ENCODE data around the gene APOBEC3C.
"Not testable (repeated sequence)": the region's sequence is repeated elsewhere in the genome, so short reads cannot be mapped to it uniquely, and the experiment has no call there.

Gene APOBEC3C

GRCh38 chr22:39024519-39025308 is 10.7 kb downstream of the APOBEC3C start:
- no peak for DNase-seq

DNA sequence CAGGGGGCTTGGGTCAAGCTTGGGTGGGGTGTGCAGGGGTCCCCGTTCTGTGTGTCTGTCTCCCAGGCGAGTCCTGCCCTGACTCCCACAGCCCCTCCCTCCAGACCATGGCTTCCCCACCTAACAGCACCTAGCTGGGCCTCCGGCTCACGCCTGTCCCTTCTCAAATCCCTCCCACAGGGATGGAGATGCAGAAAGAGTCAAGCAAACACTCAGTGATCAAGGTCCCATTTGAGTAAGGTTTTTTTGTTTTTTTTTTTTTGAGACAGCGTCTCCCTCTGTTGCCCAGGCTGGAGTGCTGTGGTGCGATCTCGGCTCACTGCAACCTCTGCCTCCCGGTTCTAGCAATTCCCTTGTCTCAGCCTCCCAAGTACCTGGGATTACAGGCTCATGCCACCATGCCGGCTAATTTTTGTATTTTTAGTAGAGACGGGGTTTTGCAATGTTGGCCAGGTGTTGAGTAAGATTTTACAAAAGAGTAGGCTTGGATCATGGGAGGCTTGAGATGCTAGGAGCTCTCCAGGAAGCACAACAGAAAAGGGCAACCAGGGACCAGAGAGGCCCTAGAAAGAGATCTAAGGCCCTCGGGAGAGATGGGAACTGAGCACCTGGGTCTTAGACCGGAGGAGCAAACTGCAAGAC is 12.6 kb downstream of the APOBEC3C start:
- no peak for DNase-seq

DNA sequence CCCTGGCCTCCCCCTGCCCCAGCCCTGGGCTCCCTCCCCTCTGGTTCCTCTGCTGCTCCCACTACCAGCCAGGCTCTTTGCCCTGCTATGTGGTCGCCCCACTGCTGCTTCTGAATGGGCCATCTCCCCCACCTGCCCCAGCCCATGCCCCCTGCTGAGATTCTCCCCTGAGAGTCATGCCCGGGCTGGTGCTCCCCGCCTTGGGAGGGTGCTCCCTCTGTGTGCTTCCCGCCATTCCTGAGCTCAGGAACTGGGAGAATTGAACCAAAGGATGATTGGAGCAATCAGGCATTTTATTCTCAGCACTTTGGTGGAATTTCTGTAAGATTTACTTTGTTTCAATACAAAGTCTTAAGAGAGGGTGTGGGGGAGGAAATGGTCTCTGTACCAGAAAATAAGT is 13.7 kb downstream of the APOBEC3C start:
- DNase-seq, result no peak

GRCh38 chr22:39028281-39028680 is 14.2 kb downstream of the APOBEC3C start:
- no peak for DNase-seq

DNA sequence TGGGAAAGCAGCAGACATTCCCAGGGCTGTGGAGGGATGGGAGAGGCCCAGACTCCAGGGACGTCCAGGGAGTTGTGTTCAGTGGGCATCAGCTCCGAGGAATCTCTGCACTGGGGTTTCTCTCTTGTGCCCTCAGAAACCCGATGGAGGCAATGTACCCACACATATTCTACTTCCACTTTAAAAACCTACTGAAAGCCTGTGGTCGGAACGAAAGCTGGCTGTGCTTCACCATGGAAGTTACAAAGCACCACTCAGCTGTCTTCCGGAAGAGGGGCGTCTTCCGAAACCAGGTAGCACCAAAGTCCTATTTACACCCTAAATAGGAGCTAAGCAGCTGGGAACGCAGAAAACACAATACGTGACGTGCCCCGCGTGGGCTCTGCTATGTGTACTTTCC is 15.2 kb downstream of the APOBEC3C start:
- DNase-seq, result no peak

DNA sequence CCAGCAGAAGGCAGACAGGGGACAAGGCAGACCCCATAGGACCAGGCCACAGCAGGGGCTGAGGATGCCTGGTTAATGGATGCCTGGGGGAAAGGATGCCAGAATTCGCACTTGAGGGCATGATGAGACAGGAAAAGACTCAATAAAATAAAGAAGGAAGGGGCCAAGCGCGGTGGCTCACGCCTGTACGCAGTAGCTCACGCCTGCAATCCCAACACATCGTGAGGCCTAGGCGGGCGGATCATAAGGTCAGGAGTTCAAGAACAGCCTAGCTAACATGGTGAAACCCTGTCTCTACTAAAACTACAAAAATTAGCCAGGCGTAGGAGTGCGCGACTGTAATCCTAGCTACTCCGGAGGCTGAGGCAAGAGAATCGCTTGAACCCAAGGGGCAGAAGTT is 16.6 kb downstream of the APOBEC3C start:
- DNase-seq, result no peak

DNA sequence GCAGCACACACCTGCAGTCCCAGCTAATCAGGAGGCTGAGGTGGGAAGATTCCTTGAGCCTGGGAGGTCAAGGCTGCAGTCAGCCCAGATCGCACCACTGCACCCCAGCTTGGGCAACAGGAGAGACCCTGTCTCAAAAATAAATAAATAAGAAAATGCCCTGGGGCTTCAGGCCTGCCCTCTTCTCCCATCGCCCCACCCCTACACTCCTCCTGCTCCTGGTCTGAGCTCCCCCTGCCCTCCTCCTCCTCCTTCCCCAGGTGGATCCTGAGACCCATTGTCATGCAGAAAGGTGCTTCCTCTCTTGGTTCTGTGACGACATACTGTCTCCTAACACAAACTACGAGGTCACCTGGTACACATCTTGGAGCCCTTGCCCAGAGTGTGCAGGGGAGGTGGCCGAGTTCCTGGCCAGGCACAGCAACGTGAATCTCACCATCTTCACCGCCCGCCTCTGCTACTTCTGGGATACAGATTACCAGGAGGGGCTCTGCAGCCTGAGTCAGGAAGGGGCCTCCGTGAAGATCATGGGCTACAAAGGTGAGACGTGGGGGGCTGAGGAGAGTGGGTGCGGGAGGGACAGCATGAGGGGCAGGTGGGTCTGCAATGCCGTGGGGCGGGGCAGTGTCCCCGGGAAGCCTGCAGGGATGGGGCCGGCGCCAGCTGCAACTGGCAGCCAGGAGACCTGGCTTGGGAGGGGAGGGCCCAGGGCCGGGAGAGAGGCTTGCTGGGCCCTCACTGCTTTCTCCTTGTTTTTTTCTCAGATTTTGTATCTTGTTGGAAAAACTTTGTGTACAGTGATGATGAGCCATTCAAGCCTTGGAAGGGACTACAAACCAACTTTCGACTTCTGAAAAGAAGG is 17.6 kb downstream of the APOBEC3C start:
- not testable (repeated sequence) for DNase-seq

GRCh38 chr22:39037071-39037470 is 23.0 kb downstream of the APOBEC3C start:
- DNase-seq, result not testable (repeated sequence)

DNA sequence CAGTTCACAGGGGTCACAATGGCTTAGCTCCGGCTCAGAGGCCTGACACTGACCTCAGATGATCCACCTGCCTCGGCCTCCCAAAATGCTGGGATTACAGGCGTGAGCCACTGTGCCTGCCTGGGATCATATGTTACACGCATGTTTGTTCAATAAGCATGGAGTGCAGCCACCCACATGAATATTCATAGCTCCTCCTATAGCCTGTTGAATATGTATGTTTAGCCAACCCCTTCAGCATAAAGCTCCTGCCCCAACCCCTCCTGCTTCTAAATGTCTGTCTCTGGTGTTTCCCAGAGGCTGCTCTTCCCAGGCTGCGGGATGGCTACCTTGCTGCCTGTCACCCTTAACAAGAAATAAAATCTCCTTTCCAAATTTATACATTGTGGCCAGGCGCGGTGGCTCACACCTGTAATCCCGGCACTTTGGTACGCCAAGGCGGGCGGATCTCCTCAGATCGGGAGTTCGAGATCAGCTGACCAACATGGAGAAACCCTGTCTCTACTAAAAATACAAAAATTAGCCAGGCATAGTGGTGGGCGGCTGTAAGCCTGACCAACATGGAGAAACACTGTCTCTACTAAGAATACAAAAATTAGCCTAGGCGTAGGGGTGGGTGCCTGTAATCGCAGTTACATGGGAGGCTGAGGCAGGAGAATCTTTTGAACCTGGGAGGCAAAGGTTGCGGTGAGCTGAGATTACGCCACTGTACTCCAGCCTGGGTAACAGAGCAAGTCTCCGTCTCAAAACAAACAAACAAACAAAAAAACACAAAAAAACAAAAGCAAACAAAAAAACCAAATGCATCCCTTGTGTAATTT is 25.5 kb downstream of the APOBEC3C start:
- DNase-seq, result no peak

GRCh38 chr22:39040155-39040537 is 26.1 kb downstream of the APOBEC3C start:
- DNase-seq, result not testable (repeated sequence)

GRCh38 chr22:39040538-39041296 is 26.7 kb downstream of the APOBEC3C start, which contains the start of gene APOBEC3F:
APOBEC3F (plus strand) TSS chr22:39040864; CDS start chr22:39040961, 97 bp downstream.
- DNase-seq, result peak; percentile 26

- DNase-seq, result no peak
Observed at GRCh38 chr22:39041908-39042307, 27.9 kb downstream of the APOBEC3C start.

GRCh38 chr22:39043063-39043462 is 29.0 kb downstream of the APOBEC3C start:
- DNase-seq, result not testable (repeated sequence)

DNA sequence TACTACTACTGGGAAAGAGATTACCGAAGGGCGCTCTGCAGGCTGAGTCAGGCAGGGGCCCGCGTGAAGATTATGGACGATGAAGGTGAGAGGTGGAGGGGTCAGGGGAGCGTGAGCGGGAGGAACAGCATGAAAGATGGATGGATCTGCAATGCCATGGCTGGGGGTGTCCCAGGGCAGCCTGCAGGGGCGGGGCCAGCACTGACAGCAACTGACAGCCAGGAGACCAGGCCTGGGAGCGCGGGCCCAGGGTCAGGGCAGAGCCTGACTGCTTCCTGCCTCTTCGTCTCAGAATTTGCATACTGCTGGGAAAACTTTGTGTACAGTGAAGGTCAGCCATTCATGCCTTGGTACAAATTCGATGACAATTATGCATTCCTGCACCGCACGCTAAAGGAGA is 31.1 kb downstream of the APOBEC3C start:
- DNase-seq, result not testable (repeated sequence)

DNA sequence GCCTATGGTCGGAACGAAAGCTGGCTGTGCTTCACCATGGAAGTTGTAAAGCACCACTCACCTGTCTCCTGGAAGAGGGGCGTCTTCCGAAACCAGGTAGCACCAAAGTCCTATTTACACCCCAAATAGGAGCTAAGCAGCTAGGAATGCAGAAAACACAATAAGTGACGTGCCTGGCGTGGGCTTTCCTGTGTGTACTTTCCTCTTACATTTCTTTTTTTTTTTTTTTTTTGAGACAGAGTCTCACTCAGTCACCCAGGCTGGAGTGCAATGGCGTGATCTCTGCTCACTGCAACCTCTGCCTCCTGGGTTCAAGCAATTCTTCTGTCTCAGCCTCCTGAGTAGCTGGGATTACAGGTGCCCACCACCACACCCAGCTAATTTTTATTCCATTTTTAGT is 35.4 kb downstream of the APOBEC3C start:
- DNase-seq, result not testable (repeated sequence)

- DNase-seq, result not testable (repeated sequence)
Observed at GRCh38 chr22:39051844-39052495, 37.9 kb downstream of the APOBEC3C start.

- DNase-seq, result no peak
Observed at GRCh38 chr22:39055658-39056057, 41.6 kb downstream of the APOBEC3C start.

- DNase-seq, result not testable (repeated sequence)
Observed at GRCh38 chr22:39061290-39061689, 47.2 kb downstream of the APOBEC3C start.

DNA sequence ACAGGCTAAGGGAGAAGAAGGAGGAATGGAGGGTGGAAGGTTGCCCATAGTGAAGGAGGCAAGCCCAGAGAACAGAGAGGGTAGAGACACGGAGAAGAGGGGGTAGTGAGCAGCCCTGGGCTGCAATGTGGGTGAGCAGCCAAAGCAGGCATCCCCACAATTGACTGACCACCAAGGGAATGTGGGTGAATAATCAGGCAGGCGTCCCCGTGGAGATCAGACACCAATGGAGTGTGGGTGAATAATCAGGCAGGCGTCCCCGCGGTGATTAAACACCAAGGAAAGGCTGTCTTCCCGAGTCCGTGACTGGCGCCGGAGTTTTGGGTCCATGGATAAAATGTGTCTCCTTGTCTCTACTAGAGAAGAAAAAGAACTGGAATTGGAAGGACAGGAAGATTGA is 47.9 kb downstream of the APOBEC3C start:
- not testable (repeated sequence) for DNase-seq

- DNase-seq, result not testable (repeated sequence)
Observed at GRCh38 chr22:39063904-39064303, 49.8 kb downstream of the APOBEC3C start.
